Erythroblast (primary cell): ENCODE measurements around the gene FRMD4A.

ENCODE experiments used
- GATA1 ChIP-seq: IDR thresholded peaks from 2 replicates; pipeline ENCODE4 v1.6.1; 2011; ENCODE audit warnings: low read depth, mild to moderate bottlenecking, control low read depth, low read length, moderate library complexity
- POLR2A ChIP-seq: IDR thresholded peaks from 2 replicates; pipeline ENCODE4 v1.6.1; 2011; ENCODE audit warnings: mild to moderate bottlenecking, low read length

DNA sequence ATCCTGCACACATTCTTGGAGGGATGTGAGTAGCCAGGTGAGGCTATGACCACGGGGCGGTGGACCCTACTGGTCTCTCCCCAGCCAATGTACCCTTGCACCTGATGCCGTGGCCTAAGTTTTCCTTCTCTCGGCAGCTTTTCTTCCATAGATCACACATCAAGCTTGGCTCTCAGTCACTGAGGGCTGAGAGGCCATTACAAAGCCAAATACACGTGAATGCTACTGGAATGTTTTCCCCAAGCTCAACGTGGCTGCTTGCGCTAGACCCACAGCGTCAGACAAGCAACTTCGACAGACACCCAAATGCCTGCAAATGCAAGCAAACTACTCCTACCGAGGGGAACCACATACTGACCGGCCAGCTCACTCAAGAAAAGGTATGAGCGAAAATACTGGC, 660.8 kb downstream of the FRMD4A start:
- TF ChIP-seq GATA1 (no peak), POLR2A (no peak)
